GM23338 (cell line): ENCODE results near the gene ZNF646.

ENCODE experiments used
- CREB1 ChIP-seq: fragments of 250-450 bp; sonication (Bioruptor Pico); IDR thresholded peaks from 2 replicates; pipeline ENCODE4 v1.5.0; 2020; ENCODE audit warnings: low read depth, mild to moderate bottlenecking, moderate library complexity
- CTCF ChIP-seq, 2 experiments: fragments of 200-600 bp in 1 of 2; sonication (generic) in 1 of 2; conservative IDR thresholded peaks; 2 replicates each; pipeline versions ENCODE4 v1.5.1 to v1.6.1; 2016 to 2017; ENCODE audit warnings: antibody characterized with exemption in 2 of 2, low read depth in 2 of 2, mild to moderate bottlenecking in 2 of 2, moderate library complexity in 1 of 2
- ETS1 ChIP-seq: IDR thresholded peaks from 2 replicates; pipeline ENCODE4 v1.6.1; 2016; ENCODE audit warnings: antibody characterized with exemption
- EZH2 ChIP-seq: fragments of 200-600 bp; sonication (generic); IDR thresholded peaks from one replicate; pipeline ENCODE4 v1.8.0; 2017; ENCODE audit warnings: antibody characterized with exemption, mild to moderate bottlenecking, low read depth; ENCODE audit not compliant: unreplicated experiment
- EZH2phosphoT487 ChIP-seq: fragments of 200-600 bp; sonication (generic); IDR thresholded peaks from one replicate; pipeline ENCODE4 v1.8.1; 2018; ENCODE audit warnings: antibody characterized with exemption; ENCODE audit not compliant: unreplicated experiment
- JUNB ChIP-seq: IDR thresholded peaks from one replicate; pipeline ENCODE4 v1.6.1; 2016; ENCODE audit warnings: antibody characterized with exemption; ENCODE audit not compliant: unreplicated experiment
- NANOG ChIP-seq: IDR thresholded peaks from 2 replicates; pipeline ENCODE4 v1.6.1; 2016; ENCODE audit warnings: antibody characterized with exemption, borderline replicate concordance
- POLR2AphosphoS5 ChIP-seq: IDR thresholded peaks from 2 replicates; pipeline ENCODE4 v1.6.1; 2016; ENCODE audit warnings: antibody characterized with exemption, low read depth
- REST ChIP-seq: IDR thresholded peaks from one replicate; pipeline ENCODE4 v1.6.1; 2018; ENCODE audit warnings: antibody characterized with exemption; ENCODE audit not compliant: unreplicated experiment
- STAT1 ChIP-seq: IDR thresholded peaks from one replicate; pipeline ENCODE4 v1.6.1; 2016; ENCODE audit warnings: antibody characterized with exemption; ENCODE audit not compliant: unreplicated experiment
- ZNF114 ChIP-seq: fragments of 250-450 bp; sonication (Bioruptor Pico); IDR thresholded peaks from 2 replicates; pipeline ENCODE4 v1.5.0; 2020; ENCODE audit warnings: mild to moderate bottlenecking, moderate library complexity
- ZNF331 ChIP-seq: fragments of 250-450 bp; sonication (Bioruptor Pico); IDR thresholded peaks from 2 replicates; pipeline ENCODE4 v1.5.0; 2020; ENCODE audit warnings: low read depth, mild to moderate bottlenecking, moderate library complexity
- ZNF462 ChIP-seq: fragments of 250-450 bp; sonication (Bioruptor Pico); IDR thresholded peaks from 2 replicates; pipeline ENCODE4 v1.5.0; 2020; ENCODE audit warnings: mild to moderate bottlenecking, moderate library complexity

- TF ChIP-seq CTCF (conservative IDR thresholded peaks at IDR 0.05; ENCODE audit: low read depth in 2 of 2), result no peak
- no peak for TF ChIP-seq EZH2
- peak; percentile 89 for TF ChIP-seq POLR2AphosphoS5
- TF ChIP-seq CREB1 (CRISPR knock-in tag), result peak; percentile 94
- TF ChIP-seq EZH2phosphoT487, result no peak
- TF ChIP-seq REST, result no peak
- TF ChIP-seq ETS1, result peak; percentile 91
- no peak for TF ChIP-seq STAT1
- no peak for TF ChIP-seq JUNB
- TF ChIP-seq ZNF114 (CRISPR knock-in tag), result no peak
- TF ChIP-seq ZNF462 (CRISPR knock-in tag), result no peak
- no peak for TF ChIP-seq NANOG
- no peak for TF ChIP-seq ZNF331
These were observed 43.4 kb downstream of the ZNF646 start, which contains the start of gene KAT8 for GRCh38 chr16:31117384-31118222.
